Activated B cell treated with CpG ODN at 0.5 μM for 24 hours (primary cell): ENCODE measurements around the gene HS6ST2. TPM values are rescaled to one million over a fixed set of nuclear protein-coding genes. Genes with fewer than 3 reads are reported as not detected.

ENCODE experiments used
- ATAC-seq: fragments of 200-7000 bp; cut with Tn5 transposase; one replicate; pipeline ENCODE4 v1.10.0; 2021; ENCODE audit warnings: low read depth, mild to moderate bottlenecking, moderate library complexity
- CTCF ChIA-PET: fragments of 350-600 bp; sonication (Branson Sonifier 250); formaldehyde crosslinking; loops from one replicate; lab custom pipeline; 2021; ENCODE audit warnings: antibody characterized with exemption; lab: Charles Lee
- POLR2A ChIA-PET: fragments of 350-600 bp; sonication (Branson Sonifier 250); formaldehyde crosslinking; loops from one replicate; lab custom pipeline; 2021; ENCODE audit warnings: antibody characterized with exemption; lab: Charles Lee
- DNase-seq: peaks from one replicate; pipeline ENCODE4 v3.0.0; 2022
- H3K27ac Mint-ChIP-seq: one replicate; pipeline ENCODE4 v1.8.0; 2020; ENCODE audit warnings: mixed read lengths
- H3K27me3 Mint-ChIP-seq: one replicate; pipeline ENCODE4 v1.8.0; 2021; ENCODE audit warnings: mixed read lengths
- H3K36me3 Mint-ChIP-seq: one replicate; pipeline ENCODE4 v1.8.0; 2021; ENCODE audit warnings: low read depth, mixed read lengths
- H3K4me1 Mint-ChIP-seq: one replicate; pipeline ENCODE4 v1.8.0; 2021; ENCODE audit warnings: mixed read lengths
- H3K4me3 Mint-ChIP-seq: one replicate; pipeline ENCODE4 v1.8.0; 2020; ENCODE audit warnings: mild to moderate bottlenecking, mixed read lengths
- H3K9me3 Mint-ChIP-seq: one replicate; pipeline ENCODE4 v1.8.0; 2020; ENCODE audit warnings: mixed read lengths
- intact Hi-C: fragments of 100-400 bp; cut with micrococcal nuclease; formaldehyde crosslinking; loops from one replicate; pipeline ENCODE4 v1.15.1; 2024
- total RNA-seq: library from RNA; stranded (reverse); gene quantifications from 2 replicates; pipeline ENCODE4 v1.2.3, GENCODE V29; 2022
- TF ChIP-seq, protein P1 (sequence below): fragments of 200-600 bp; IDR thresholded peaks from one replicate; pipeline ENCODE4 v1.8.0; 2022; ENCODE audit warnings: antibody characterized with exemption, mild to moderate bottlenecking

The HS6ST2 gene
- total RNA-seq, 1 donor from 2014 or later = not detected

DNA sequence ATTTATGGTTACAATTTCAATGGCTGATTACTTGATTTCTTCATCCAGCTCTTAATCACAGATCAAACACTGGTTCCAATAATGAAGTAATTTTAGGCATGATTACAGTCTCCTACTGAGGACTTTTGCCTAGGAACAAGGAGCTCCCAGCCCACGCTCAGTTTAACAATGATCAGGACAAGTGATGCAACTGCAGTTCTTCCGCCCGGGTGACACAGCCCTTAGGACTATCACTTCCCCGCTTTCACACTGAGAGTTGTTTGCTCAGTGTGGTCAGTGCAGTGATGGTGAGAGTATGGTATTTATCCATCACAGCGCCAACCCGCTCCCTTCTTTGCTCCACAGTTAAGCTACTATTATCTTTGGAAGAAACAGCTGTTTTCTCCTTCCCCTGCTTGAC lies 266.4 kb downstream of the HS6ST2 start:
- POLR2A ChIA-PET = no interaction called here
- Mint-ChIP-seq H3K27me3 (peaks cover 8% of the 10 kb centered on the region), H3K36me3 (no peaks in the 10 kb centered on the region), H3K27ac (no peak overlapping the region), H3K4me1 (no peaks in the 10 kb centered on the region), H3K4me3 (no peak overlapping the region), H3K9me3 (no peaks in the 10 kb centered on the region)
- no peak for DNase-seq
- TF ChIP-seq, protein P1, sequence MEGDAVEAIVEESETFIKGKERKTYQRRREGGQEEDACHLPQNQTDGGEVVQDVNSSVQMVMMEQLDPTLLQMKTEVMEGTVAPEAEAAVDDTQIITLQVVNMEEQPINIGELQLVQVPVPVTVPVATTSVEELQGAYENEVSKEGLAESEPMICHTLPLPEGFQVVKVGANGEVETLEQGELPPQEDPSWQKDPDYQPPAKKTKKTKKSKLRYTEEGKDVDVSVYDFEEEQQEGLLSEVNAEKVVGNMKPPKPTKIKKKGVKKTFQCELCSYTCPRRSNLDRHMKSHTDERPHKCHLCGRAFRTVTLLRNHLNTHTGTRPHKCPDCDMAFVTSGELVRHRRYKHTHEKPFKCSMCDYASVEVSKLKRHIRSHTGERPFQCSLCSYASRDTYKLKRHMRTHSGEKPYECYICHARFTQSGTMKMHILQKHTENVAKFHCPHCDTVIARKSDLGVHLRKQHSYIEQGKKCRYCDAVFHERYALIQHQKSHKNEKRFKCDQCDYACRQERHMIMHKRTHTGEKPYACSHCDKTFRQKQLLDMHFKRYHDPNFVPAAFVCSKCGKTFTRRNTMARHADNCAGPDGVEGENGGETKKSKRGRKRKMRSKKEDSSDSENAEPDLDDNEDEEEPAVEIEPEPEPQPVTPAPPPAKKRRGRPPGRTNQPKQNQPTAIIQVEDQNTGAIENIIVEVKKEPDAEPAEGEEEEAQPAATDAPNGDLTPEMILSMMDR = no peak
- no peak for ATAC-seq
- intact Hi-C loops = no loop called here
- CTCF ChIA-PET = no interaction called here

DNA sequence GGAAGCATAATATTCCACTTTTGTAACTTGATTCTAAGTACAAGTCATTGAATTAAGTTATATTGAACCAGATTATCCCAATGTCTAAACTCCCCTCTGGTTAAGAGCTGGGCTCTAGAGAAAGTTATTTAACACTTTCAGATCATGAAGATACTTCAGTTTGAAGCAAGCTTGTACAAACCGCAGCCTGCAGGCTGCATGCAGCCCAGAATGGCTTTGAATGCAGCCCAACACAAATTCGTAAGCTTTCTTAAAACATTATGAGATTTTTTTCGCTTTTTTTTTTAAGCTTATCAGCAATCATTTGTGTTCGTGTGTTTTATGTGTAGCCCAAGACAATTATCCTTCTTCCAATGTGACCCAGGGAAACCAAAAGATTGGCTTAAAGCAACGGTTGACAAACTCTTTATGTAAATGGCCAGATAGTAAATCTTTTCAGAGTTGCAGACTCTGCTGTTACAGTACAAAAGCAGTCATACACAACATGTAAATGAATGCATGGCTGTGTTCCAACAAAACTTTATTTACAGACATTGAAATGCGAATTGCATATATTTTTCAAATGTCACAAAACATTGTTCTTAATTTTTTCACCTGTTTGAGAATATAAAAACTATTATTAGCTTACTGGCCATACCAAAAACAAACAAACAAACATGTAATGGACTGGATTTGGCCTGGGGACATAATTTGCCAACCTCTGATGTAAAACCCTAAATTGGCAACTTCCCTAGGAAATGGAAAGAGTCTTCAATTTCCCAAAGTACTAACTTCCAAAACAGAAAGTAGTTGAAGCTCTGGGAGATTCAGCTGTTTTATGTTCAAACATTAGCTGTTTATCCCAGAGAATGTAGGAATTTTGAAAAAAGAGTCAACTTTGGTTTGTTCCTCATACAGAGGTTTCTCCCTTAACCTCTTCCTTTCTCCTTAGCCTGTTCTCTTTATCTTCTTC lies 268.5 kb downstream of the HS6ST2 start:
- no peaks in the 10 kb centered on the region for H3K9me3 Mint-ChIP-seq
- intact Hi-C loops = no loop called here

DNA sequence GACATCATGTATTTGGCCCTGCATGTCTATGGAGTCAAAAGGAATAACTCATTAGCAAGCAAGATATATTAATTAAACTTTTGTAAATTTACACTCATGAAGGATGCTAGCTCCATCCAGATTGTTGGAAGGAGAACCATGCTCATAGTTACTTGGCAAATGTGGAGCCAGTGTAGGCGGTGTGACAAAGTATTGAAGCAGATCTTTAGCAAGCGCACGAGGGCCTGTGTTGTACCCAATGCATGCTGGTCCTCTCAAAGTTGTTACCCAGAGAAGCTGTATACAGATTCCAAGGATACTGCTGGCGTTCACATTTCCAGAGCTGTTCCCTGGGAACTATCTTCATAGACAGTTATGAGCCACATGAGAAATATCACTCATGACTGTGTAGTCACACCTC lies 273.2 kb downstream of the HS6ST2 start:
- DNase-seq (no peak), ATAC-seq (no peak)
- intact Hi-C loops = no loop called here
- POLR2A ChIA-PET = no interaction called here
- Mint-ChIP-seq H3K27me3 (peaks cover 3% of the 10 kb centered on the region), H3K4me1 (no peaks in the 10 kb centered on the region), H3K36me3 (no peaks in the 10 kb centered on the region), H3K27ac (no peak overlapping the region), H3K4me3 (no peak overlapping the region), H3K9me3 (no peaks in the 10 kb centered on the region)
- CTCF ChIA-PET = no interaction called here
- TF ChIP-seq, protein P1 = no peak

More for the DNA sequence above, 268.5 kb downstream of the HS6ST2 start:
- ChIA-PET CTCF (no interaction called here), POLR2A (no interaction called here)
- no peak for DNase-seq
- no peaks in the 10 kb centered on the region for H3K36me3 Mint-ChIP-seq
- H3K4me1 Mint-ChIP-seq = no peaks in the 10 kb centered on the region
- no peak for ATAC-seq
- H3K27me3 Mint-ChIP-seq = peaks cover 8% of the 10 kb centered on the region
- H3K4me3 Mint-ChIP-seq = no peak overlapping the region
- no peak overlapping the region for H3K27ac Mint-ChIP-seq
- TF ChIP-seq, protein P1 = no peak

DNA sequence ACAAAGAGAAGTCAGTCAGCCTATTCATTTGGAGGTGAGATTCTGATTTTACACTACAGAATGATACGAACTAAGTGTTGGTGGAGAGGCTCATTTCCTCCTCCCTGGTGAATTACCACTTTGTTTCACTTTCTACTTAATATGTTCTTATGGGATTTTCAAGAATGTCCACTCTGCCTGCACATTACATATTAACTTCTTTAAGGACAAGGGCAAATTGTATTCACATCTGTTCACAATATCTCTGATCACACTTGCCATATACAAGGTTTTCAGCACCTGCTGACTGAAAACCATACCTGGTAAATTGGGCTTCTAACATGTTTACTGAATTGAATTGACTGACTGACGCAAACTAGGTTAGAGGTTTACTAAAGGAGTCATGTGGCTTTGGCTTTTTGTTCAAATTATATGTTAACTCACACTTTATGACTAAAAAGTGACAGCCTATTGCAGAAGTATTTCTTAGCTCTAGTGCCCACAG lies 281.2 kb downstream of the HS6ST2 start:
- H3K4me1 Mint-ChIP-seq = no peaks in the 10 kb centered on the region

More for the DNA sequence above, 281.2 kb downstream of the HS6ST2 start:
- peaks cover 2% of the 10 kb centered on the region for H3K9me3 Mint-ChIP-seq
- ATAC-seq = no peak
- H3K4me3 Mint-ChIP-seq = no peak overlapping the region
- H3K27ac Mint-ChIP-seq = no peak overlapping the region
- H3K36me3 Mint-ChIP-seq = no peaks in the 10 kb centered on the region
- CTCF ChIA-PET = no interaction called here
- intact Hi-C loops = no loop called here
- H3K27me3 Mint-ChIP-seq = no peaks in the 10 kb centered on the region
- no peak for DNase-seq
- POLR2A ChIA-PET = no interaction called here
- TF ChIP-seq, protein P1 = no peak
